ENCODE data around the gene FGF7. TPM values are rescaled to one million over a fixed set of nuclear protein-coding genes. Genes with fewer than 3 reads are reported as not detected.
"Not testable (repeated sequence)": the region's sequence is repeated elsewhere in the genome, so short reads cannot be mapped to it uniquely, and the experiment has no call there.

The FGF7 gene
- polyA plus RNA-seq, 4 donors, result 13.4 to 28.3 (median 20.7) TPM

GRCh38 chr15:49492151-49492550, 69.1 kb downstream of the FGF7 start:
- DNase-seq (ENCODE audit: low read depth in 4 of 4, low spot score in 3 of 4), result no peak

- DNase-seq (ENCODE audit: low read depth in 4 of 4, low spot score in 3 of 4), result no peak
These were observed 69.8 kb downstream of the FGF7 start for GRCh38 chr15:49492830-49493229.

- DNase-seq (ENCODE audit: low read depth in 4 of 4, low spot score in 3 of 4), result no peak
These were observed 71.8 kb downstream of the FGF7 start for GRCh38 chr15:49494842-49495241.

- no peak for DNase-seq (ENCODE audit: low read depth in 4 of 4, low spot score in 3 of 4)
These were observed 73.1 kb downstream of the FGF7 start for GRCh38 chr15:49495993-49496753.

- DNase-seq (ENCODE audit: low read depth in 4 of 4, low spot score in 3 of 4), result no peak
These were observed 78.5 kb downstream of the FGF7 start for GRCh38 chr15:49501586-49501985.

GRCh38 chr15:49506341-49506740, 83.3 kb downstream of the FGF7 start:
- DNase-seq (ENCODE audit: low read depth in 4 of 4, low spot score in 3 of 4), result no peak

- no peak for DNase-seq (ENCODE audit: low read depth in 4 of 4, low spot score in 3 of 4)
These were observed 84.2 kb downstream of the FGF7 start for GRCh38 chr15:49507261-49507660.

GRCh38 chr15:49512739-49513138, 89.7 kb downstream of the FGF7 start:
- not testable (repeated sequence) for DNase-seq (ENCODE audit: low read depth in 4 of 4, low spot score in 3 of 4)

GRCh38 chr15:49521802-49522201, 98.8 kb downstream of the FGF7 start:
- DNase-seq (ENCODE audit: low read depth in 4 of 4, low spot score in 3 of 4), result no peak

- DNase-seq (ENCODE audit: low read depth in 4 of 4, low spot score in 3 of 4), result no peak
These were observed 105.2 kb downstream of the FGF7 start for GRCh38 chr15:49528289-49528688.

GRCh38 chr15:49530092-49530491, 107.0 kb downstream of the FGF7 start:
- DNase-seq (ENCODE audit: low read depth in 4 of 4, low spot score in 3 of 4), result no peak

Other genes starting within 250 kb of the FGF7 start
- 10 to 100 TPM; 14.0 to 22.3 (median 18.9) TPM for gene FAM227B, start 197.6 kb downstream of the FGF7 start, polyA plus RNA-seq (ENCODE audit: insufficient read length in 4 of 4)
- 10 to 100 TPM; 34.5 to 46.5 (median 41.2) TPM for gene DTWD1, start 197.8 kb downstream of the FGF7 start, polyA plus RNA-seq (ENCODE audit: insufficient read length in 4 of 4)